GM11168 (cell line): ENCODE measurements around the gene AMIGO2.

Experiments
- in situ Hi-C: fragments of 300-500 bp; cut with MboI; formaldehyde crosslinking; loops from one replicate; pipeline ENCODE4 v1.12.0; 2022; ENCODE audit warnings: low sequenced_read_pairs; ENCODE audit not compliant: unreplicated experiment

AMIGO2 gene

DNA sequence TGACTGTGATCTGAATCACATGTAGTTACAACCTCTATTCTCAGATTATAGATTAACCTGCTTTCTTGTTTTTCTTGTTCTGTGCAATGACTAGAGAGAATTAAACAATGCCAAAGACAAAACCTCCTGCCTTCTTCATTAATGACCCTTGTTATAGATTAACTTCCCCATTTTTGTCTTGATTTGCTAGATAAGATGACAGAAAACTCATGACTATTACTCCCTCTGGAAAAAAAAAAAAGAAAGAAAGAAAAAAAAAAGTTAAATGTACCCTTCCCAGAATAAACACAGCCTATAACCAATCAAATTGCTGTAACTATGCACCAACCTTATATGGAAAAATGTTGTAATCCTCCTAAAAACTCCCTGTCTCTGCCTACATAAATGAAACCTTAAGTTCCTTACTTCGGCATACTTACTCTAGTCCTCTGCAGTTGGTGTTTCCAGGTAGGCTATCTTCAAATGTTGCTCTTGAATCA is 41.5 kb downstream of the AMIGO2 start:
- in situ Hi-C loops: no loop called here

DNA sequence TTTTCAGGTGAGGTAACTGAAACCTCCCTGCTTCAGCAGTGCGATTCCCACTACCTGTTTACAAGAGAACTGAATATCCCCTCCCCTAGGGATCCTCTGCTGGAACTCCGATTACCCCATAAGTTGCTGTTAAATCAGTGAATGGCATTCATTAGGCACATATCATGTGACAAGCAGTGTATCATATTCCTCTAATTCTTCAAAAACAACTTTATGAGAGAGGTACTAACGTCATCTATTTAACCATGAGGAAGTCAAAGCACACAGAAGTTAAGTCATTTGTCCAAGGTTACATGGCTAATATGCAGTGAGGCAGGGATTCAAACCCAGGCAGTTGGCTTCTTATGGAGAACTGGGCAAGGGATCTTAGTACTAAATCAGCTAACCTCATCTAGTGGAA is 44.3 kb downstream of the AMIGO2 start:
- in situ Hi-C loops: no loop called here

DNA sequence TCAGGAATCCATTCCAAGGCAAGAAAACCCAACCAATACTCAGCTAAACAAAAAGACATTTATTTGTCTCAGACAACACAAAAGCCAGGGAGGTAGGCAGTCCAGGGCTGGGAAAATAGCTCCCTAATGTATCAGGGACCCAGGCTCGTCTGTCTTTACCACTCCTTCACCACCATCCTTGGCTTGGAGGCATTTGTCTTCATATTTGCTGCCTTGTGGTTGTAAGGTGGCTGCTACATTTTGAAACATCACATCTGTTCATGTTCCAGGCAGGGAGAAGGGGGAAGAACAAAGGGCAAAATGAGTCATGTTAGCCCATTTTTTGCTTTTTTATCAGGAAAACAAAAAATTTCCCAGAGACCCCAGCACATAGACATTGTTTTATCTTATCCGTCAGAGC is 45.1 kb downstream of the AMIGO2 start:
- in situ Hi-C loops: loop anchor here (5.0 kb wide), 1 partner anchor 273 kb away; no protein-coding TSS in a partner anchor

DNA sequence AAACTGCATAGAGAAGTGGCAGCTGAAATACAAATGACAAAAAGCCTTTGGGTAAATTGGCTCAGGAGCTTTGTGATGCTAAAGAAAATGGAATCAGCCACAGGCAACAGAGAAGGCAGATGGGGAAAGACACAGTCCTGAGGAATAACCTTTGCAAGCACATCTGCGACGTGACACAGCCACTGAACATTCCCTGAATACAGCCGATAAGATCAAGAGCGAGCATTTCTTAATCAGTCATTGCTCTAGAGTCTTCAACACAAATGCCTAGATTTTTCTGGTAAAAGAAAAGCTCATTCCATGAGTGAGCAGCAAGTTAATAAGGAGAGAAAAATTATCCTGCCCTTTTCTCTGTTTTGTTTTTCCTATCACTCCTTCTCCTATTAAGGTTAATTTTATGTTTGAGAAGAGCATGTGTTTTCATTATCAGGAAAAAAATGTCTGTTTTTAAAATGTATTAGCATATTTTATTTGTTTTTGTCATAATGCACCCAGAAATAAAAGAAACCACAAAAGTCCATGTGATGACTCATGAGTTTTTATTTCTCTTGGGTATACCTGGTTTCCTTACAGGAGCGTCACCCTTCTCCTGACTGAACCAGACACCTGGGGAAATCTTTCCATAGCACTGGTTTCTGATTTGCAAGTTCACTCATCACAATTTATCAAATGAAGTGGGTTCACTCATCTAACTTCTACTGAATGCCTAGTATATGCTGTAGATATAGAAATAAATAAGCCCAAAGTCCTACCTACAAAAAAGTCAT is 45.8 kb downstream of the AMIGO2 start:
- in situ Hi-C loops: loop anchor here (5.0 kb wide), 1 partner anchor 273 kb away; no protein-coding TSS in a partner anchor

DNA sequence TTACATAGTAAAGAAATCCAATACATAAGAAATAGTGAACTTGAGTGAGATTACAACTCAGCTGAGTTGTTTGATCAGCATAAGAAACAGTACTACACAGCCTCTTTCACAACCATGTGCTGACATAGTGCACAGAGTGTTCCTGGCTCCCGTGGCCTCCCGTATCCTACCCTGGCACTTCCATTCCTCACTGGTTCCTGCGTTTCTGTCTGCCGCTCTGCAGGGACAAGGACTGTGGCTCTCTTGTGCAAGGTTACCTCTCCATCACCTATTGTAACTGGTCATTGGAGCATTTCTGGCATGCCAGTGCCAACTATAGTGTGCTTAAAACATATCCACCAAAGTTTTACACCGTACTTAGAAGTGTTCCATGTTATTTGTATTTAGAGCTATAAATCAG is 46.7 kb downstream of the AMIGO2 start:
- in situ Hi-C loops: loop anchor here (5.0 kb wide), 1 partner anchor 274 kb away; no protein-coding TSS in a partner anchor

DNA sequence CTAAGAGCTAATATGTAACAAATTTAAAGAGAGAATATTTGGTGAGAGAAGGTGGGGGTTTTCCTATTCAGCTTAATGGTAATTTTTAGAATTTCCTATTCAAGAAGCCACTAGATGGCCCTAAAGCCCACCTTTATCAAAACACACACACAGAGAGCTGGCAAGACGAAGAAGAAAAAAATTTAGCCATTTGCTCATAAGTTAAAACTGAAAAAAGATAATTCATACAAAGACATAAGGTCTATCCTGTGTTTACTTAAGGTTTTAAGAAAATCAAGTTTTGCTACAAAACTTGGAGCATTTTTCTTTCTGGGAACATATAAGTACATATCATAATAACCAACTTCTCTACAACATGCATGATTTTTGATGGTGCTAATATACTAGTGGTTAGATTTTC is 47.1 kb downstream of the AMIGO2 start:
- in situ Hi-C loops: loop anchor here (5.0 kb wide), 1 partner anchor 275 kb away; no protein-coding TSS in a partner anchor

DNA sequence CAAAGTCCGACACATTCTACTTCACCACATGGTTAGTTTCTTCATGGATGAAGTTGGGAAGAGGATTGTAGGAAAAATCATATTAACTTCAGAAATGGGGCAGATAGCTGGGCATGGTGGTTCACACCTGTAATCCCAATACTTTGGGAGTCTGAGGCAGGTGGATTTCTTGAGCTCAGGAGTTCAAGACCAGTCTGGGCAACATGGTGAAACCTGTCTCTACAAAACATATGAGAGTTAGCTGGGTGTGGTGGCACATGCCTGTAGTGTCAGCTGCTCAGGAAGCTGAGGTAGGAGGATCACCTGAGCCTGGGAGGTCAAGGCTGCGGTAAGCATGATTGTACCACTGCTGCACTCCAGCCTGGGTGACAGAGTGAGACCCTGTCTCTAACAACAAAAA is 49.9 kb downstream of the AMIGO2 start:
- in situ Hi-C loops: loop anchor here (5.0 kb wide), 1 partner anchor 277 kb away; no protein-coding TSS in a partner anchor

DNA sequence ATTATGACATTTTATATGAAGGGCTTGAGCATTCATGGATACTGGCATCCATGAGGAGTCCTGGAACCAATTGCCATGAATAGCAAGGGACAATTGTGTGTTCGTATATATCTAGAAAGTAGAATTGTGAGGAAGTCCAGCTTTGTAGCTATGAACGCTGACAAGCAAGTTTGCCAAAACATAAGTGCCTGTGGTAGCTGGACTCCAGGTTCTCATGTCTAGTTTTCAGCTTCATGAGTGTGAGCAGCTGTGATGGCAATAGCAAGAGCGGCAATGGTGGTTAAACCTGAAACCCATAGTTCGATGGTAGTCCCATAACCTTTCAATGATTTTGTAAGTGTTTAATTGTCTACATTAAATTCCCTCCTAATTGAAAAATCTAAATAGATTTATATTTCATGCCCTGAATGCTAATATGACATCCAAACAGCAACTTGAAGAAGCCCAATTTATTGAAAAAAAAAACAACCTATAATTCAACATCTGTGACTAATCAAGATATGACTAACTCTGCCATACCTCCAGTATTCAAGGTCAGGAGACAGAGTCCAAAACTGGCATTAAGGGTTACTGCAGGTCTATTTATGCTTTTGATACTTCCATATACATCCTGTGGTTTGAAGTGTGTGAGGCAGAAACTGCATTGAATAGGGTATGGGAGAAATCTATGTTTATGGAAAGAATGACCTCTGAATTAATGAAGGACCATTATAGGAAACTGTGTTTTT is 50.6 kb downstream of the AMIGO2 start:
- in situ Hi-C loops: no loop called here

DNA sequence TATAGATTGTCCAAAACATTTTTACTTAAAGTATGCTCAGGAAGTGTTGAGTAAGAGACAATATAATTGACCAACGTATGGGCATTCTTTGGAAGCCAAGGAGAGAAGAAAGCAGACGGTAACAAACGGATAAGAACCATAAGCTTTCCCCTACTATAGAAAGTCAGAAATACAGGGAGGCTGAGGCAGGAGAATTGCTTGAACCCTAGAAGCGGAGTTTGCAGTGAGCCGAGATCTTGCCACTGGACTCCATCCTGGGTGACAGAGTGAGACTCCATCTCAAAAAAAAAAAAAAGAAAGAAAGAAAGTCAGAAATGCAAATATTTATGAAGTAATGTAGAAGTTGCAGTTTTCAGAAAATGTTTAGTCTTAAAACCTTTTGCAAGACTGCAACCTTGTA is 51.6 kb downstream of the AMIGO2 start:
- in situ Hi-C loops: no loop called here
